EL (cell line): ENCODE results near the gene CRY2.

Experiments used
- DNase-seq: peaks from one replicate; pipeline ENCODE4 v3.0.0-alpha.2; 2016

CRY2 gene

GRCh38 chr11:45880772-45881570 is 33.7 kb downstream of the CRY2 start:
- no peak for DNase-seq

- DNase-seq = no peak
These were observed 34.6 kb downstream of the CRY2 start for GRCh38 chr11:45881708-45882368.

GRCh38 chr11:45884596-45885185 is 37.4 kb downstream of the CRY2 start:
- no peak for DNase-seq

- peak; percentile 36 for DNase-seq
These were observed 38.1 kb downstream of the CRY2 start, which contains the start of gene MAPK8IP1 for GRCh38 chr11:45885274-45885920. Gene MAPK8IP1 (plus strand): TSS chr11:45885651. CDS start chr11:45885821, 170 bp downstream.

GRCh38 chr11:45885921-45886721 is 38.8 kb downstream of the CRY2 start:
- no peak for DNase-seq

- no peak for DNase-seq
These were observed 39.7 kb downstream of the CRY2 start for GRCh38 chr11:45886816-45887520.

GRCh38 chr11:45887587-45887986 is 40.3 kb downstream of the CRY2 start:
- DNase-seq = no peak

- no peak for DNase-seq
These were observed 42.3 kb downstream of the CRY2 start for GRCh38 chr11:45889555-45889954.

- no peak for DNase-seq
These were observed 42.7 kb downstream of the CRY2 start for GRCh38 chr11:45889966-45890365.

- DNase-seq = no peak
These were observed 43.7 kb downstream of the CRY2 start for GRCh38 chr11:45890886-45891550.

GRCh38 chr11:45892856-45893255 is 45.6 kb downstream of the CRY2 start:
- DNase-seq = no peak

GRCh38 chr11:45894555-45895247 is 47.4 kb downstream of the CRY2 start:
- DNase-seq = no peak

- no peak for DNase-seq
These were observed 48.4 kb downstream of the CRY2 start for GRCh38 chr11:45895553-45896259.

GRCh38 chr11:45896422-45896984 is 49.2 kb downstream of the CRY2 start:
- DNase-seq = no peak

GRCh38 chr11:45897556-45897955 is 50.3 kb downstream of the CRY2 start:
- DNase-seq = no peak

GRCh38 chr11:45899086-45899447 is 51.8 kb downstream of the CRY2 start:
- DNase-seq = no peak

- peak; percentile 91 for DNase-seq
These were observed 52.3 kb downstream of the CRY2 start for GRCh38 chr11:45899448-45900174.

GRCh38 chr11:45900175-45900800 is 53.0 kb downstream of the CRY2 start:
- peak; percentile 27 for DNase-seq
